ENCODE measurements around the gene RIN1. TPM values are rescaled to one million over a fixed set of nuclear protein-coding genes. Genes with fewer than 3 reads are reported as not detected.

Gene RIN1
- total and polyA plus RNA-seq, 8 donors, result 1.7 to 10.2 (median 3.5) TPM

DNA sequence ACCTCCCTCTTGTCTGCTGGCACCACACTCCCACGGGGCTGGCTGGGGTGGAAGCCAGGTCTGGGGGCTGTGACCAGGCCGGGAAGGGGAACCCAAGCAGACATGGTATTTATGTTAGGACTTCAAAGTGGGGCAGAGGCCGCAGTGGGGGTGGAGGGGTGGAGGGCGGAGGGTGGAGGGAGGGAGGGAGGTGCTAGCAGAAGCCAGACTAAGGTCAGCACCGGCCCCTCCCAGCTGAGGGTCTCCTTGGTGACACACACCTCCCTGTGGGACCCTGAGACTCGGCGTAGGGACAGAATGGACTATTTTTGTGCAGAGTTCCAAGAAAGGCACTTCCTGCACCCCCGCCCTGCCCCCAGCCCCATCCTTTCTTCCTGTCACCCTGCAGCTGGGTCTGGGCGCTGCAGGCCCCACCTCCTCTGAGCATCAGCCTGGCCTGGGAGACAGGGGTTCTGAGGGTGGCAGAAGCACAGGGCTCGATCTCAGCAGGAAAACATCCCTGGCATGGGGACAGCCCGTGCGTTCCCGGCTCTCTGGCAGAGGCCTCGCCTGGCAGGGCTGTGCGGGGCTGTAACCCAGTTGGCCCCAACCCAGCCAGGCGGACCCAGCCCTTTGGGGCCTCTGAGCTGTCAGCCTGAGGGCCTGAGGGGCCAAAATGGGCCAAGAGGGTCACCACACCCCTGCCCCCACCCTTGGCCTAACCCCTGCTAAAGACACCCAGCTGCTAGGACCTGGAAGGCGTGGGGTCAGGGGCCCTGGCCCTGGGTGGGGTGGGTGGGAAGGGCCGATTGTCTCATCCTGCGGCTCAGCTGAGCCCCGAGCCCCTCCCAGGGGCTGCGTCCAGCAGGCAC, 9.7 kb downstream of the RIN1 start:
- TF ChIP-seq, protein P1, sequence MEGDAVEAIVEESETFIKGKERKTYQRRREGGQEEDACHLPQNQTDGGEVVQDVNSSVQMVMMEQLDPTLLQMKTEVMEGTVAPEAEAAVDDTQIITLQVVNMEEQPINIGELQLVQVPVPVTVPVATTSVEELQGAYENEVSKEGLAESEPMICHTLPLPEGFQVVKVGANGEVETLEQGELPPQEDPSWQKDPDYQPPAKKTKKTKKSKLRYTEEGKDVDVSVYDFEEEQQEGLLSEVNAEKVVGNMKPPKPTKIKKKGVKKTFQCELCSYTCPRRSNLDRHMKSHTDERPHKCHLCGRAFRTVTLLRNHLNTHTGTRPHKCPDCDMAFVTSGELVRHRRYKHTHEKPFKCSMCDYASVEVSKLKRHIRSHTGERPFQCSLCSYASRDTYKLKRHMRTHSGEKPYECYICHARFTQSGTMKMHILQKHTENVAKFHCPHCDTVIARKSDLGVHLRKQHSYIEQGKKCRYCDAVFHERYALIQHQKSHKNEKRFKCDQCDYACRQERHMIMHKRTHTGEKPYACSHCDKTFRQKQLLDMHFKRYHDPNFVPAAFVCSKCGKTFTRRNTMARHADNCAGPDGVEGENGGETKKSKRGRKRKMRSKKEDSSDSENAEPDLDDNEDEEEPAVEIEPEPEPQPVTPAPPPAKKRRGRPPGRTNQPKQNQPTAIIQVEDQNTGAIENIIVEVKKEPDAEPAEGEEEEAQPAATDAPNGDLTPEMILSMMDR (IDR thresholded peaks at IDR 0.05), result no peak
- Histone ChIP-seq H3K4me3 (no peak overlapping the region), H3K9me3 (no peaks in the 10 kb centered on the region), H3K36me3 (no peaks in the 10 kb centered on the region), H3K27me3 (no peaks in the 10 kb centered on the region), H3K27ac (peak overlapping the region in 1 of 2 donors; percentile 73), H3K4me1 (peaks cover 17 to 31% of the 10 kb centered on the region in 2 donors)
- DNase-seq, result peak in 1 of 4 donors; percentile 66
- ATAC-seq, result no peak
- intact Hi-C loops (cut with DNase I), result no loop called here

- intact Hi-C loops (cut with DNase I), result no loop called here
- Histone ChIP-seq H3K27me3 (no peaks in the 10 kb centered on the region), H3K4me3 (no peak overlapping the region), H3K4me1 (peaks cover 17 to 31% of the 10 kb centered on the region in 2 donors), H3K27ac (no peak overlapping the region), H3K9me3 (no peaks in the 10 kb centered on the region), H3K36me3 (no peaks in the 10 kb centered on the region)
- TF ChIP-seq, protein P1 (IDR thresholded peaks at IDR 0.05), result no peak
- DNase-seq (peak in 1 of 4 donors; percentile 50), ATAC-seq (no peak)
Observed at GRCh38 chr11:66325263-66325671, 11.0 kb downstream of the RIN1 start.

DNA sequence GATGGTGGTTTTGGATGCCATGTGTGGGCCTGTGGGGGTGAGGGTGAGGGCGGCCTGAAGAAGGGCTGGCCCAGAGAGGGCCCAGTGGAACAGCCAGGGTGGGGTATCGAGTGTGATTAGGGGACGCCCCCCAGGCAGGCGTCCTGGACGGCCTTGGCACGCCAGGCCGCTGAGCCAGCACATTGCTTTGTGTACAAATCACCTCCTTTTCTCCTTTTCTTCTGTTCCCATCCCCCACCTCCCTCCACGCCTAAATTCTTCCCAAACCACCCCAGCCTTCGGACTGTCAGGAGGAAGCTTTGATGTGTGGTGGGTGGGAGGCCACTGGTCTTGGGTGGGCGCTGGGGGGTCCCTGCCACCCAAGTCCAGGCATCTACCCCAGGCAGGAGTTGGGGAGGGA, 11.6 kb downstream of the RIN1 start:
- intact Hi-C loops (cut with DNase I), result no loop called here
- H3K4me3 ChIP-seq, result no peak overlapping the region
- peak overlapping the region in 1 of 2 donors; percentile 4 for H3K27ac ChIP-seq
- ATAC-seq (no peak), DNase-seq (peak in 1 of 4 donors; percentile 57)
- peaks cover 17 to 31% of the 10 kb centered on the region in 2 donors for H3K4me1 ChIP-seq
- H3K36me3 ChIP-seq, result no peaks in the 10 kb centered on the region
- TF ChIP-seq, protein P1 (IDR thresholded peaks at IDR 0.05), result no peak
- no peaks in the 10 kb centered on the region for H3K27me3 ChIP-seq
- no peaks in the 10 kb centered on the region for H3K9me3 ChIP-seq

- DNase-seq (peak in 1 of 4 donors; percentile 3), ATAC-seq (no peak)
- H3K4me3 ChIP-seq, result no peak overlapping the region
- no peaks in the 10 kb centered on the region for H3K36me3 ChIP-seq
- H3K27me3 ChIP-seq, result no peaks in the 10 kb centered on the region
- intact Hi-C loops (cut with DNase I), result no loop called here
- peaks cover 17 to 32% of the 10 kb centered on the region in 2 donors for H3K4me1 ChIP-seq
- TF ChIP-seq, protein P1 (IDR thresholded peaks at IDR 0.05), result no peak
- no peak overlapping the region for H3K27ac ChIP-seq
- H3K9me3 ChIP-seq, result no peaks in the 10 kb centered on the region
Observed at GRCh38 chr11:66323684-66324083, 12.6 kb downstream of the RIN1 start.

DNA sequence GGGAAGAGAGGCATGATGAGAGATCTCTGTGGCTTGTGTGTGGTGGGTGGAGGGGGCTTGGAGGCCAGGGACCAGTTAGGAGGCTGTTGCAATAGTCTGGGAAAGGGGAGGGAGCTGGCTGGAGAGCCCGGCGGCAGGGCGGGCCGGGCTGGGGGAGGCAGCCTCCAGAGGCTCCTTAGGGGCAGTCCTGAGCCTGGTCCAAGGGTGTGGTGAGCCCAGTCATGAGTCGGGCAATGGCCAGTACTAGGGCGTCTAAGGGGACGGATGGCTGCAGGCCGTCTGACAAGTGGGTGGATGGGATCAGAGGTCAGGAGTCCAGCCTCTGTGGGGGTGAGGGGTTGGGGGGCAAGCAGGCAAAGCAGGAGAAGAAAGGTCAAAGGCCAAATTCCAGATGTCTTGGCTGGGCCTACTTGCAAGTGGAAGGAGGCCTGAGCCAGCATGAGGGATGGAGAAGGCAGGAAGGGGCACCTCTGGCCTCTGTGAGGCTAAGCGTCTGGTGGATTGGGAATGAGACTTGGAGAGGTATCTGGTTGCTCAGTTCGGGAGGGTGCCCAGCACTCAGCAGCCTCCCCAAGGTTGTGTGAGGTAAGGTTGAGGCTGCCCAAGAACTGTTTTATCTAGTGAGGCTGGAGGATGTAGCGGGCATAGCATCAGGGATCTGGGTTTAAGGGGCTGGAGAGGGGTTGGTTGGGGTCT, 13.4 kb downstream of the RIN1 start:
- DNase-seq (peak in 1 of 4 donors; percentile 59), ATAC-seq (peak; percentile 22)
- Histone ChIP-seq H3K36me3 (no peaks in the 10 kb centered on the region), H3K27ac (no peak overlapping the region), H3K9me3 (no peaks in the 10 kb centered on the region), H3K27me3 (no peaks in the 10 kb centered on the region), H3K4me1 (peaks cover 15 to 32% of the 10 kb centered on the region in 2 donors), H3K4me3 (no peak overlapping the region)
- intact Hi-C loops (cut with DNase I), result no loop called here
- TF ChIP-seq, protein P1 (IDR thresholded peaks at IDR 0.05), result no peak

All from left lung (tissue), 10 donors.